Memory B cell (primary cell): ENCODE results near the gene CR1L.
"Not testable (repeated sequence)": the region's sequence is repeated elsewhere in the genome, so short reads cannot be mapped to it uniquely, and the experiment has no call there.

Experiments used
- ATAC-seq: fragments of 150-1000 bp; cut with Tn5 transposase; 2 replicates; pipeline ENCODE4 v1.10.0; 2021; ENCODE audit warnings: low read depth, mild to moderate bottlenecking, moderate library complexity
- DNase-seq, 2 donors: peaks; one replicate each; pipeline ENCODE4 v3.0.0; 2022; ENCODE audit warnings: low spot score in 2 of 2
- H3K27ac Mint-ChIP-seq: one replicate; pipeline ENCODE4 v1.8.0; 2022; ENCODE audit warnings: mild to moderate bottlenecking, moderate library complexity, mixed read lengths
- H3K27me3 Mint-ChIP-seq: one replicate; pipeline ENCODE4 v1.8.0; 2022; ENCODE audit warnings: mixed read lengths
- H3K36me3 Mint-ChIP-seq: one replicate; pipeline ENCODE4 v1.8.0; 2022; ENCODE audit warnings: mild to moderate bottlenecking, mixed read lengths
- H3K4me1 Mint-ChIP-seq: one replicate; pipeline ENCODE4 v1.8.0; 2022; ENCODE audit warnings: mixed read lengths
- H3K4me3 Mint-ChIP-seq: one replicate; pipeline ENCODE4 v1.8.0; 2022; ENCODE audit warnings: mild to moderate bottlenecking, moderate library complexity, mixed read lengths
- H3K9me3 Mint-ChIP-seq: one replicate; pipeline ENCODE4 v1.8.0; 2022; ENCODE audit warnings: mixed read lengths

Gene CR1L

GRCh38 chr1:207644852-207645634 is at the start of gene CR1L:
CR1L (plus strand) TSS chr1:207645133; CDS start chr1:207645234, 101 bp downstream.
- Mint-ChIP-seq H3K27me3 (no peaks in the 10 kb centered on the region), H3K4me1 (peaks cover 5% of the 10 kb centered on the region), H3K4me3 (peak within 1 kb of the TSS; percentile 75), H3K9me3 (no peaks in the 10 kb centered on the region), H3K27ac (peak within 1 kb of the TSS; percentile 9), H3K36me3 (peaks cover 7% of the 10 kb centered on the region)
- DNase-seq = peak; percentile 67 to 76
- peak; percentile 100 for ATAC-seq

- ATAC-seq (no peak), DNase-seq (no peak)
- Mint-ChIP-seq H3K4me3 (no peak overlapping the region), H3K9me3 (no peaks in the 10 kb centered on the region), H3K36me3 (peaks cover 23% of the 10 kb centered on the region), H3K27ac (no peak overlapping the region), H3K27me3 (no peaks in the 10 kb centered on the region), H3K4me1 (peaks cover 2% of the 10 kb centered on the region)
These were observed 41.2 kb upstream of the CR1L start for GRCh38 chr1:207603777-207604176.

GRCh38 chr1:207605444-207606361 is 39.2 kb upstream of the CR1L start:
- Mint-ChIP-seq H3K9me3 (no peaks in the 10 kb centered on the region), H3K36me3 (peaks cover 28% of the 10 kb centered on the region), H3K27ac (peak overlapping the region; percentile 41), H3K4me1 (peaks cover 2% of the 10 kb centered on the region), H3K27me3 (no peaks in the 10 kb centered on the region), H3K4me3 (no peak overlapping the region)
- ATAC-seq (no peak), DNase-seq (no peak)

- H3K36me3 Mint-ChIP-seq = peaks cover 32% of the 10 kb centered on the region
- H3K4me3 Mint-ChIP-seq = no peak overlapping the region
- peaks cover 2% of the 10 kb centered on the region for H3K4me1 Mint-ChIP-seq
These were observed 38.6 kb upstream of the CR1L start for GRCh38 chr1:207606362-207606755.

GRCh38 chr1:207612762-207613161 is 32.2 kb upstream of the CR1L start:
- Mint-ChIP-seq H3K36me3 (peaks cover 53% of the 10 kb centered on the region), H3K27me3 (no peaks in the 10 kb centered on the region), H3K4me1 (no peaks in the 10 kb centered on the region), H3K27ac (no peak overlapping the region), H3K4me3 (no peak overlapping the region), H3K9me3 (no peaks in the 10 kb centered on the region)
- no peak for DNase-seq
- no peak for ATAC-seq

More at GRCh38 chr1:207606362-207606755, 38.6 kb upstream of the CR1L start:
- ATAC-seq = no peak
- Mint-ChIP-seq H3K9me3 (no peaks in the 10 kb centered on the region), H3K27ac (peak overlapping the region; percentile 46), H3K27me3 (no peaks in the 10 kb centered on the region)
- no peak for DNase-seq

GRCh38 chr1:207619871-207620542 is 24.9 kb upstream of the CR1L start:
- H3K9me3 Mint-ChIP-seq = no peaks in the 10 kb centered on the region
- peak overlapping the region; percentile 40 for H3K27ac Mint-ChIP-seq
- peaks cover 33% of the 10 kb centered on the region for H3K36me3 Mint-ChIP-seq
- H3K4me3 Mint-ChIP-seq = no peak overlapping the region
- peaks cover 6% of the 10 kb centered on the region for H3K4me1 Mint-ChIP-seq
- peak; percentile 88 for ATAC-seq
- H3K27me3 Mint-ChIP-seq = no peaks in the 10 kb centered on the region
- DNase-seq = peak in 1 of 2 donors; percentile 19

GRCh38 chr1:207620543-207620893 is 24.4 kb upstream of the CR1L start:
- H3K27ac Mint-ChIP-seq = peak overlapping the region; percentile 40
- no peak overlapping the region for H3K4me3 Mint-ChIP-seq
- DNase-seq = no peak
- ATAC-seq = no peak
- no peaks in the 10 kb centered on the region for H3K9me3 Mint-ChIP-seq
- H3K27me3 Mint-ChIP-seq = no peaks in the 10 kb centered on the region
- peaks cover 37% of the 10 kb centered on the region for H3K36me3 Mint-ChIP-seq
- H3K4me1 Mint-ChIP-seq = peaks cover 6% of the 10 kb centered on the region

GRCh38 chr1:207625504-207626071 is 19.3 kb upstream of the CR1L start:
- not testable (repeated sequence) for H3K4me1 Mint-ChIP-seq, ATAC-seq, H3K4me3 Mint-ChIP-seq, H3K9me3 Mint-ChIP-seq, H3K27me3 Mint-ChIP-seq, H3K27ac Mint-ChIP-seq, DNase-seq
- H3K36me3 Mint-ChIP-seq = peaks cover 27% of the 10 kb centered on the region

GRCh38 chr1:207626972-207627337 is 18.0 kb upstream of the CR1L start:
- no peak for DNase-seq
- H3K4me1 Mint-ChIP-seq = no peaks in the 10 kb centered on the region

GRCh38 chr1:207627496-207627895 is 17.4 kb upstream of the CR1L start:
- no peaks in the 10 kb centered on the region for H3K9me3 Mint-ChIP-seq
- H3K4me3 Mint-ChIP-seq = no peak overlapping the region
- H3K27me3 Mint-ChIP-seq = no peaks in the 10 kb centered on the region
- no peaks in the 10 kb centered on the region for H3K4me1 Mint-ChIP-seq
- peaks cover 40% of the 10 kb centered on the region for H3K36me3 Mint-ChIP-seq
- DNase-seq (no peak), ATAC-seq (no peak)
- H3K27ac Mint-ChIP-seq = no peak overlapping the region

More at GRCh38 chr1:207626972-207627337, 18.0 kb upstream of the CR1L start:
- Mint-ChIP-seq H3K9me3 (no peaks in the 10 kb centered on the region), H3K36me3 (peaks cover 36% of the 10 kb centered on the region), H3K27me3 (no peaks in the 10 kb centered on the region), H3K4me3 (no peak overlapping the region), H3K27ac (no peak overlapping the region)
- ATAC-seq = no peak

GRCh38 chr1:207628776-207629175 is 16.2 kb upstream of the CR1L start:
- Mint-ChIP-seq H3K36me3 (peaks cover 45% of the 10 kb centered on the region), H3K4me1 (no peaks in the 10 kb centered on the region), H3K27ac (no peak overlapping the region), H3K9me3 (no peaks in the 10 kb centered on the region), H3K4me3 (no peak overlapping the region), H3K27me3 (no peaks in the 10 kb centered on the region)
- no peak for ATAC-seq
- DNase-seq = no peak

- no peak overlapping the region for H3K4me3 Mint-ChIP-seq
- H3K9me3 Mint-ChIP-seq = no peaks in the 10 kb centered on the region
- no peaks in the 10 kb centered on the region for H3K27me3 Mint-ChIP-seq
- H3K27ac Mint-ChIP-seq = no peak overlapping the region
- no peaks in the 10 kb centered on the region for H3K4me1 Mint-ChIP-seq
- ATAC-seq (no peak), DNase-seq (no peak)
- peaks cover 38% of the 10 kb centered on the region for H3K36me3 Mint-ChIP-seq
These were observed 13.8 kb upstream of the CR1L start for GRCh38 chr1:207631137-207631536.

- ATAC-seq (no peak), DNase-seq (no peak)
- H3K36me3 Mint-ChIP-seq = peaks cover 40% of the 10 kb centered on the region
- no peak overlapping the region for H3K27ac Mint-ChIP-seq
- H3K27me3 Mint-ChIP-seq = no peaks in the 10 kb centered on the region
- no peaks in the 10 kb centered on the region for H3K9me3 Mint-ChIP-seq
- H3K4me1 Mint-ChIP-seq = no peaks in the 10 kb centered on the region
- no peak overlapping the region for H3K4me3 Mint-ChIP-seq
These were observed 11.7 kb upstream of the CR1L start for GRCh38 chr1:207633226-207633625.
